SKM-1 treated with dmso at 0.1 percent for 144 hours (cell line): ENCODE data around the gene TMEM134.
"Not testable (repeated sequence)": the region's sequence is repeated elsewhere in the genome, so short reads cannot be mapped to it uniquely, and the experiment has no call there.

Experiments
- DNase-seq: peaks from one replicate; lab custom pipeline; 2025; ENCODE audit not compliant: unreplicated experiment; lab: John Stamatoyannopoulos, UW

Gene TMEM134

GRCh38 chr11:67439321-67440228 lies 29.5 kb downstream of the TMEM134 start:
- no peak for DNase-seq

GRCh38 chr11:67438158-67438902 lies 30.7 kb downstream of the TMEM134 start:
- DNase-seq = no peak

GRCh38 chr11:67437809-67438157 lies 31.3 kb downstream of the TMEM134 start:
- DNase-seq = no peak

- DNase-seq = no peak
Observed at GRCh38 chr11:67437082-67437808, 31.8 kb downstream of the TMEM134 start, which contains the start of gene PTPRCAP. Gene PTPRCAP (minus strand): TSS chr11:67437682. CDS start chr11:67437619, 63 bp downstream.

GRCh38 chr11:67436459-67437081 lies 32.5 kb downstream of the TMEM134 start:
- DNase-seq = no peak

GRCh38 chr11:67435727-67436458 lies 33.2 kb downstream of the TMEM134 start:
- DNase-seq = no peak

GRCh38 chr11:67435031-67435726 lies 33.9 kb downstream of the TMEM134 start:
- DNase-seq = no peak

- DNase-seq = no peak
Observed at GRCh38 chr11:67434395-67434881, 34.6 kb downstream of the TMEM134 start.

GRCh38 chr11:67433536-67434394 lies 35.3 kb downstream of the TMEM134 start:
- no peak for DNase-seq

- DNase-seq = no peak
Observed at GRCh38 chr11:67432655-67433349, 36.2 kb downstream of the TMEM134 start.

GRCh38 chr11:67431346-67432249 lies 37.5 kb downstream of the TMEM134 start:
- no peak for DNase-seq

- DNase-seq = no peak
Observed at GRCh38 chr11:67429722-67430121, 39.3 kb downstream of the TMEM134 start.

- no peak for DNase-seq
Observed at GRCh38 chr11:67429038-67429668, 39.9 kb downstream of the TMEM134 start.

GRCh38 chr11:67428052-67429001 lies 40.7 kb downstream of the TMEM134 start, which contains the start of gene RPS6KB2:
Gene RPS6KB2 (plus strand): TSS chr11:67428494. CDS start chr11:67428546, 52 bp downstream.
- peak; percentile 93 for DNase-seq

GRCh38 chr11:67427364-67427859 lies 41.6 kb downstream of the TMEM134 start:
- not testable (repeated sequence) for DNase-seq
